Pancreas (tissue), 10 donors: Measurements from ENCODE around the gene GPR61. TPM values are rescaled to one million over a fixed set of nuclear protein-coding genes. Genes with fewer than 3 reads are reported as not detected.

Experiments used
- ATAC-seq, 4 donors: fragments of 200-7000 bp; cut with Tn5 transposase; one replicate each; pipeline versions ENCODE4 v1.8.0 to v1.9.1; 2020; ENCODE audit warnings: mild to moderate bottlenecking in 4 of 4, moderate library complexity in 4 of 4
- DNase-seq, 6 donors: peaks; one replicate each; pipeline ENCODE4 v3.0.0-alpha.2; 2020
- FAIRE-seq: peaks from 2 replicates; lab custom pipeline; 2012; peaks lifted over from hg19 to GRCh38; lab: Jason Lieb, UNC
- H3K27ac ChIP-seq, 4 donors: fragments of 200-600 bp; sonication (generic); 1 replicate in 3 of 4; 2 replicates in 1 of 4; pipeline versions ENCODE4 v1.5.0 to v1.8.0; 2020
- H3K27me3 ChIP-seq, 4 donors: fragments of 200-600 bp; one replicate each; pipeline ENCODE4 v1.8.0; 2021
- H3K36me3 ChIP-seq, 3 donors: fragments of 200-600 bp; sonication (generic) in 1 of 3; one replicate each; pipeline versions ENCODE4 v1.5.0 to v1.8.0; 2020 to 2021
- H3K4me1 ChIP-seq, 3 donors: fragments of 200-600 bp; one replicate each; pipeline ENCODE4 v1.8.0; 2021
- H3K4me3 ChIP-seq, 4 donors: fragments of 200-600 bp; sonication (generic) in 2 of 4; one replicate each; pipeline versions ENCODE4 v1.5.0 to v1.8.0; 2020 to 2021
- H3K9me3 ChIP-seq, 4 donors: fragments of 200-600 bp; one replicate each; pipeline ENCODE4 v1.8.0; 2021
- CTCF ChIP-seq, 4 donors: fragments of 200-600 bp; sonication (generic) in 3 of 4; IDR thresholded peaks; one replicate each; pipeline versions ENCODE4 v1.5.0 to v1.8.0; 2021; ENCODE audit warnings: antibody characterized with exemption in 4 of 4
- WGBS, 2 donors: extraction: QIAGEN DNeasy Blood & Tissue Kit; methylation state at CpG; one replicate each; pipeline ENCODE4 v1.1.7; 2013; 5-methylcytosine and 5-hydroxymethylcytosine counted together
- intact Hi-C, 3 donors: fragments of 100-400 bp; cut with DNase I; formaldehyde crosslinking; loops; one replicate each; pipeline versions ENCODE4 v1.11.1 to v1.14.2; 2022
- polyA plus RNA-seq, 2 donors: library from polyadenylated mRNA; stranded (reverse); fragments of 200-250 nt; gene quantifications; one replicate each; pipeline ENCODE4 v1.2.3, GENCODE V29; 2013
- total RNA-seq, 6 donors: library from RNA; stranded (reverse); fragmentation: NEBNext Ultra II Directional in 4 of 6; extraction: Animal tissue kit (Norgen Biotek cat#: 25700) in 4 of 6; gene quantifications; one replicate each; pipeline versions ENCODE4 v1.2.1 to v1.2.4, GENCODE V29; 2021 to 2023
- donor health status: healthy with polysubstance abuse.
- donor health status: DM: no; HTN: no; CAD: no; lungs with moderate emphysema.
- donor health status: DM: no; HTN: no; CAD: no.
- donor health status: control.
- donor health status: control.
- donor health status: Bipolar disorder and iron deficiency.
- donor health status: DM: yes; HTN: yes; CAD: no.
- donor health status: DM: no; HTN: no; CAD: no.
- donor health status: DM: no; HTN: no; CAD: no.
- donor health status: DM: yes; HTN: yes; CAD: no.

Gene GPR61
- total and polyA plus RNA-seq, 8 donors = 0.09 to 0.19 TPM; not detected in 6

GRCh38 chr1:109514846-109515245 lies 24.8 kb upstream of the GPR61 start:
- Histone ChIP-seq H3K27me3 (no peaks in the 10 kb centered on the region), H3K36me3 (no peaks in the 10 kb centered on the region), H3K4me3 (no peak overlapping the region), H3K27ac (no peak overlapping the region), H3K4me1 (peaks cover 0 to 3% (median 0%) of the 10 kb centered on the region in 3 donors), H3K9me3 (no peaks in the 10 kb centered on the region)
- no peak for ATAC-seq
- intact Hi-C loops = no loop called here
- TF ChIP-seq CTCF (IDR thresholded peaks at IDR 0.05) = no peak
- DNase-seq = no peak
- 51 to 66% methylated on average over 3 of the region's 3 CpGs for WGBS, 2 donors
- no peak for FAIRE-seq

- ATAC-seq = peak in 2 of 4 donors; percentile 30 to 42
- H3K27ac ChIP-seq = no peak overlapping the region
- H3K27me3 ChIP-seq = no peaks in the 10 kb centered on the region
- no peaks in the 10 kb centered on the region for H3K4me1 ChIP-seq
- WGBS, 2 donors = 55 to 57% methylated on average over 5 of the region's 5 CpGs
- no peak for FAIRE-seq
- no peak overlapping the region for H3K4me3 ChIP-seq
- H3K36me3 ChIP-seq = no peaks in the 10 kb centered on the region
- no peak for TF ChIP-seq CTCF (IDR thresholded peaks at IDR 0.05)
- intact Hi-C loops = no loop called here
- no peaks in the 10 kb centered on the region for H3K9me3 ChIP-seq
- DNase-seq = no peak
Observed at GRCh38 chr1:109516872-109517271, 22.8 kb upstream of the GPR61 start.

- no peak for ATAC-seq
- Histone ChIP-seq H3K27me3 (no peaks in the 10 kb centered on the region), H3K27ac (no peak overlapping the region), H3K4me1 (no peaks in the 10 kb centered on the region), H3K4me3 (no peak overlapping the region), H3K9me3 (no peaks in the 10 kb centered on the region), H3K36me3 (no peaks in the 10 kb centered on the region)
- no peak for TF ChIP-seq CTCF (IDR thresholded peaks at IDR 0.05)
- 77 to 82% methylated on average over 5 of the region's 5 CpGs for WGBS, 2 donors
- no peak for FAIRE-seq
- intact Hi-C loops = no loop called here
- no peak for DNase-seq
Observed at GRCh38 chr1:109517337-109517736, 22.3 kb upstream of the GPR61 start.

- Histone ChIP-seq H3K36me3 (no peaks in the 10 kb centered on the region), H3K4me3 (no peak overlapping the region), H3K4me1 (no peaks in the 10 kb centered on the region), H3K27me3 (no peaks in the 10 kb centered on the region), H3K27ac (no peak overlapping the region), H3K9me3 (no peaks in the 10 kb centered on the region)
- no peak for DNase-seq
- TF ChIP-seq CTCF (IDR thresholded peaks at IDR 0.05) = no peak
- no peak for FAIRE-seq
- intact Hi-C loops = loop anchor here in 1 of 3 donors (10.0 kb wide), 1 partner anchor 246 kb away; no protein-coding TSS in a partner anchor
- 36% methylated on average over 14 of the region's 14 CpGs for WGBS, 2 donors
- ATAC-seq = peak in 1 of 4 donors; percentile 12
Observed at GRCh38 chr1:109521002-109521951, 18.4 kb upstream of the GPR61 start.

GRCh38 chr1:109522026-109522425 lies 17.6 kb upstream of the GPR61 start:
- Histone ChIP-seq H3K4me3 (no peak overlapping the region), H3K36me3 (no peaks in the 10 kb centered on the region), H3K27ac (no peak overlapping the region), H3K9me3 (no peaks in the 10 kb centered on the region), H3K27me3 (no peaks in the 10 kb centered on the region), H3K4me1 (no peaks in the 10 kb centered on the region)
- no peak for TF ChIP-seq CTCF (IDR thresholded peaks at IDR 0.05)
- DNase-seq = no peak
- 81 to 88% methylated on average over 7 of the region's 7 CpGs for WGBS, 2 donors
- no peak for ATAC-seq
- FAIRE-seq = no peak
- intact Hi-C loops = loop anchor here in 1 of 3 donors (10.0 kb wide), 1 partner anchor 247 kb away; no protein-coding TSS in a partner anchor
